GM12874 (cell line): ENCODE measurements around the gene MAML3.

Experiments
- TF ChIP-seq, protein P1 (sequence below): IDR thresholded peaks from 2 replicates; pipeline ENCODE4 v1.5.1; 2011; ENCODE audit warnings: low read depth, mild to moderate bottlenecking, control low read depth, low read length, moderate library complexity; ENCODE audit not compliant: insufficient read depth

MAML3 gene

DNA sequence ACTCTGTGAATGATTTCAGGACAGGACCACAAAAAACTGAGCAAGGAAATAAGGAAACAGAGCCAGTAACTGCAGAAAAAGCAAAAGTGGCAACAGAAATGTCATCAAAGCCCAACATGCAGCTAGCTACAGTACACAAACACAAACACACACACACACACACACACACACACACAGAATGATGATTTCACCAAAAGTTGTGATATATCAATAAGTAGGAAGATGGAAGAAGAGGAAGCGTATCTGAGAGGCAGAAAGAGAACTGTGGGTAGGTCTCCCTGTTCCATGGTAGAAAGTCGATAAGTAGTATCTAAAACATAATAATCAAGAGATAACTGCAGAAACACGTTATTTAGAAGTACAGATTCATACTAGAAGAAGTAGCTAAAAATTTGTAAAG, 340.1 kb downstream of the MAML3 start:
- TF ChIP-seq, protein P1, sequence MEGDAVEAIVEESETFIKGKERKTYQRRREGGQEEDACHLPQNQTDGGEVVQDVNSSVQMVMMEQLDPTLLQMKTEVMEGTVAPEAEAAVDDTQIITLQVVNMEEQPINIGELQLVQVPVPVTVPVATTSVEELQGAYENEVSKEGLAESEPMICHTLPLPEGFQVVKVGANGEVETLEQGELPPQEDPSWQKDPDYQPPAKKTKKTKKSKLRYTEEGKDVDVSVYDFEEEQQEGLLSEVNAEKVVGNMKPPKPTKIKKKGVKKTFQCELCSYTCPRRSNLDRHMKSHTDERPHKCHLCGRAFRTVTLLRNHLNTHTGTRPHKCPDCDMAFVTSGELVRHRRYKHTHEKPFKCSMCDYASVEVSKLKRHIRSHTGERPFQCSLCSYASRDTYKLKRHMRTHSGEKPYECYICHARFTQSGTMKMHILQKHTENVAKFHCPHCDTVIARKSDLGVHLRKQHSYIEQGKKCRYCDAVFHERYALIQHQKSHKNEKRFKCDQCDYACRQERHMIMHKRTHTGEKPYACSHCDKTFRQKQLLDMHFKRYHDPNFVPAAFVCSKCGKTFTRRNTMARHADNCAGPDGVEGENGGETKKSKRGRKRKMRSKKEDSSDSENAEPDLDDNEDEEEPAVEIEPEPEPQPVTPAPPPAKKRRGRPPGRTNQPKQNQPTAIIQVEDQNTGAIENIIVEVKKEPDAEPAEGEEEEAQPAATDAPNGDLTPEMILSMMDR, result no peak

DNA sequence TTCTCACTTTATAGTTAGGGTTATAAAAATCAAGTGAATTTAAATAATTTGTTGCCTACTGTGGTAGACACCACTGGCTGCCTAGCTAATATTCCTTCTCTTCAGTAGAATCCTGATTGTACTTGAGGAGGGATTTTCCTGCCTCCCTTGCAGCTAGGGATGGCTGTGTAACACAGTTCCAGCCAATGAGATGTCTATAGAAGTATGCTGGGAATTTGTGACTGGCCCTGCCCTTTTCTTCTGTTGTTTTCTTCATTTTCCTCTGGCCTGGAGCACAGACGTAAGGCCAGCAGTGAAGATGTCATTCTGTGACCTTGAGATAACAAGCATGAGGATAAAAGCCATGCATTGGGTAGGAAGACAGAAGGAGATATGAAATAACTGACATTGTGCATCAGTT, 343.3 kb downstream of the MAML3 start:
- TF ChIP-seq, protein P1, result no peak

DNA sequence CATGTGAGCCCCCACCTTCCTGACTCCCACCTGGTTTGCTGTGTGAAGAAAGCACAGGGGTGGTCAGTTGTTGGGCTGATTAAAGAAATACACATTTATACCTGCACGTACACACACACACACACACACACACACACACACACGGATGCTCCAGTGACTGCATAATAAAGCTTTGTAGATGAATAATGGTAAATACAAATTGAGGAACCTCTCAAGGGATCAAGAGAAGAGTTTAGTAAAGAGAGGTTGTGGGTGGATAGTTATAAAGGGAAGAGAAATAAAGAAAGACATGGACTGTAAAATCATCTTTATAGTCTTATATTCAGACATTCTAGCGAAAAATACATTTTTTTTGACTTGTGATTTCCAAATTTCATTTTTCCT, 344.2 kb downstream of the MAML3 start:
- TF ChIP-seq, protein P1, result no peak

DNA sequence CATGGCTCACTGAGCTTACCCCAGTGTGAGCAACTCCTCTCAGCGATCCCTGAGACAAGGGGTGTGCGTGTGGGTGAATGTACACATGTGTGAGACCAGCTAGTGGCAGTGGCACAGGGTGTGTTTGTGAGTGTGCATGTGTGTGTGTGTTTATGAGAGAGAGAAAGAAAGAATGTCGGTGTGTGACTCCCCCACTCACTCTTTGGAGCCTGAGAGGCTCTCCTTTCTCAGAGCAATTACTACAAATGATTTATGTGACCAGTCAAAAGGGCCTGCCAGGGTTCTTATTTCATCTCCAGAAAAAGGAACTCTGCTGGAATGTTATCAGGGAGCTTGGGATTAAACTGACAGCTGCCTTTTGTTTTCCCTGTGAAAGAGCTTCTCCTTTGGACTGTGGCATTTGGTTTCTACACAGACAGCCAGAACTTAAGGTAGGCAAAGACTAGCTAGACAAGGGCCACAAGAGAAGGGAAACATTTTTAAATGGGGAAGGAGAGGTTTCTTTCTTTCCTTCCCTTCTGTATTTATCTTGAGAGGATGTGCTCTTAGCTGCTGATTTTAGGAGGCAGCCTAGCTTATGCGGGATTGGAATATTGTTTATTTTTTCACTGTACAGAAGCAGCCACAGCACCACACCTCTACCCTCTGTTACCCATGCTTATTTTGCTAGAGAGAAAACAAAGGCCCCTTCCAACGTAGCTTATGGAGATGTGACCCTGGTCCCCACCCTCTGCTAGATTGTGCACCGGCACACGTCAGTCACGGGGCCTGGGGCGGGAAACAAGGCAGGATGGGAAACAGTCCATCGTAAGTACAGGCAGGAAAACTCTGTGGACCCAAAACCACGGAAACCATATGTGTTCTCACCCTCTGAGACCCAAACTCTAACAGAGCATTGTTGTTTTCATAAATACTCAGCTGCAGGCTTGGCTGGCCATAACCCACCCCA, 344.9 kb downstream of the MAML3 start:
- TF ChIP-seq, protein P1, result no peak

DNA sequence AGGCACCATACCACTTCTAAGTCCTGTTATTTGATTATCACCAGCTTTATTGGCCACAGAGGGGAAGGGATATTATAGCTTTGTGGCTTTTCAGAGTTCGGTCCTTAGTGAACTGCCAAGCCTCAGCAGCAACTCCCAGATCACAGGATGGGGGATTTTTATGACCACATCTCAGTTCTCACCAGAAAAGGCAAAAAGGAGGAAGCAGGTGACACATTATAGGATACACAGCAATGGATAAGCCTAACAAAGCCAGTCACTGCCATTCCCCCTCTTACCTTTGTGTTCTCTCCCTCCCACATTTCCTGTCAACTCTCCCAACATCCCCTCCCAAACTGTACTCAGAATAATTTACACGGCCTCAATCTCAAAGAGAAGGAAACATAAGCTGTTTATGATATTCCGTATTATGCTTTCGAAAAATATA, 345.6 kb downstream of the MAML3 start:
- TF ChIP-seq, protein P1, result no peak

DNA sequence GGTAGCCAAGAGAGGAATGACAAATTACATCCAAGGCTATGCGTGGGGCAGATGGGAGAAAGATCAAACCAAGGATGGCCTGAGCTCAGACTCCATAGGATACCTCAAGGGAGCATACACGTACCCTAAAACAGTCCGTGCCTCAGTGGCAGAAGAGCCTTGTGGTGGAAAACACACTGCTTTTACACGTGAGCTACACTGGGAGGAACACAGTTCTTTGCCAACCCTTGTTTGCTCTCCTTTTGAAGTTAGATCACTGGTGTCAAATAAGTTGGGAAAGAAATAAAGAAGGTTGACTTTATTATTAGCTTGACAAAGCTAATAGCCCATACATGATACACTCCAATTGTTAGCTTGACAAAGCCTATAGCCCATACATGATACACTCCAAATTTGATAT, 346.5 kb downstream of the MAML3 start:
- TF ChIP-seq, protein P1, result no peak

DNA sequence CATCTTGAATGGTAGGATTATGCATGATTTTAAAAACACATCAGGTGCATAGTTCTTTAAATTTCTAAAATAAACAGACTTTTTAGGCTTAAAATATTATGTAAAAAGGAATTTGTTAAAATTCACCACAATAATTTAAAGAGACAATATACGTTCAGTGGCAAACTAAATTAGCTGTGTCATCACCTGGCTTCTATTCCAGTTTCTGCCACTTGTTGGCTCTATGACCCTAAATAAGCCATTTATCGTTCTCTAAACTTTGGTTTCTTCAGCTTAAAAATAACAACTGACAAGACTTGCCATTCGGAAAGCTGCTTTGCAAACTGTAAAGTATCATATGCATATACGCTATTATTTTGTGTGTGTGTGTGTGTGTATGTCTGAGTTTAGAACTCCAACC, 347.1 kb downstream of the MAML3 start:
- TF ChIP-seq, protein P1, result no peak
